Upper lobe of left lung (tissue), 4 donors: Measurements from ENCODE around the gene NXPH3.

Experiments
- POLR2A ChIP-seq, 4 donors: fragments of 450-650 bp; IDR thresholded peaks; one replicate each; pipeline ENCODE4 v1.5.1; 2016 to 2017; ENCODE audit warnings: antibody characterized with exemption in 4 of 4, mild to moderate bottlenecking in 2 of 4
- TF ChIP-seq, protein P1 (sequence below), 6 experiments: fragments of 450-650 bp in 4 of 6; fragments of 200-600 bp in 2 of 6; sonication (generic) in 2 of 6; IDR thresholded peaks; one replicate each; pipeline ENCODE4 v1.5.1; 2016 to 2019; ENCODE audit warnings: antibody characterized with exemption in 6 of 6

DNA sequence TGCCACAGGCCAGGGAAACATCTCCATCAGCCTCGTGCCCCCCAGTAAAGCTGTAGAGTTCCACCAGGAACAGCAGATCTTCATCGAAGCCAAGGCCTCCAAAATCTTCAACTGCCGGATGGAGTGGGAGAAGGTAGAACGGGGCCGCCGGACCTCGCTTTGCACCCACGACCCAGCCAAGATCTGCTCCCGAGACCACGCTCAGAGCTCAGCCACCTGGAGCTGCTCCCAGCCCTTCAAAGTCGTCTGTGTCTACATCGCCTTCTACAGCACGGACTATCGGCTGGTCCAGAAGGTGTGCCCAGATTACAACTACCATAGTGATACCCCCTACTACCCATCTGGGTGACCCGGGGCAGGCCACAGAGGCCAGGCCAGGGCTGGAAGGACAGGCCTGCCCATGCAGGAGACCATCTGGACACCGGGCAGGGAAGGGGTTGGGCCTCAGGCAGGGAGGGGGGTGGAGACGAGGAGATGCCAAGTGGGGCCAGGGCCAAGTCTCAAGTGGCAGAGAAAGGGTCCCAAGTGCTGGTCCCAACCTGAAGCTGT, 3.4 kb downstream of the NXPH3 start:
- TF ChIP-seq POLR2A (IDR thresholded peaks at IDR 0.05): no peak
- TF ChIP-seq, protein P1, sequence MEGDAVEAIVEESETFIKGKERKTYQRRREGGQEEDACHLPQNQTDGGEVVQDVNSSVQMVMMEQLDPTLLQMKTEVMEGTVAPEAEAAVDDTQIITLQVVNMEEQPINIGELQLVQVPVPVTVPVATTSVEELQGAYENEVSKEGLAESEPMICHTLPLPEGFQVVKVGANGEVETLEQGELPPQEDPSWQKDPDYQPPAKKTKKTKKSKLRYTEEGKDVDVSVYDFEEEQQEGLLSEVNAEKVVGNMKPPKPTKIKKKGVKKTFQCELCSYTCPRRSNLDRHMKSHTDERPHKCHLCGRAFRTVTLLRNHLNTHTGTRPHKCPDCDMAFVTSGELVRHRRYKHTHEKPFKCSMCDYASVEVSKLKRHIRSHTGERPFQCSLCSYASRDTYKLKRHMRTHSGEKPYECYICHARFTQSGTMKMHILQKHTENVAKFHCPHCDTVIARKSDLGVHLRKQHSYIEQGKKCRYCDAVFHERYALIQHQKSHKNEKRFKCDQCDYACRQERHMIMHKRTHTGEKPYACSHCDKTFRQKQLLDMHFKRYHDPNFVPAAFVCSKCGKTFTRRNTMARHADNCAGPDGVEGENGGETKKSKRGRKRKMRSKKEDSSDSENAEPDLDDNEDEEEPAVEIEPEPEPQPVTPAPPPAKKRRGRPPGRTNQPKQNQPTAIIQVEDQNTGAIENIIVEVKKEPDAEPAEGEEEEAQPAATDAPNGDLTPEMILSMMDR (IDR thresholded peaks at IDR 0.05): no peak
